ENCODE results near the gene ZKSCAN2.

- TF ChIP-seq, protein P1, sequence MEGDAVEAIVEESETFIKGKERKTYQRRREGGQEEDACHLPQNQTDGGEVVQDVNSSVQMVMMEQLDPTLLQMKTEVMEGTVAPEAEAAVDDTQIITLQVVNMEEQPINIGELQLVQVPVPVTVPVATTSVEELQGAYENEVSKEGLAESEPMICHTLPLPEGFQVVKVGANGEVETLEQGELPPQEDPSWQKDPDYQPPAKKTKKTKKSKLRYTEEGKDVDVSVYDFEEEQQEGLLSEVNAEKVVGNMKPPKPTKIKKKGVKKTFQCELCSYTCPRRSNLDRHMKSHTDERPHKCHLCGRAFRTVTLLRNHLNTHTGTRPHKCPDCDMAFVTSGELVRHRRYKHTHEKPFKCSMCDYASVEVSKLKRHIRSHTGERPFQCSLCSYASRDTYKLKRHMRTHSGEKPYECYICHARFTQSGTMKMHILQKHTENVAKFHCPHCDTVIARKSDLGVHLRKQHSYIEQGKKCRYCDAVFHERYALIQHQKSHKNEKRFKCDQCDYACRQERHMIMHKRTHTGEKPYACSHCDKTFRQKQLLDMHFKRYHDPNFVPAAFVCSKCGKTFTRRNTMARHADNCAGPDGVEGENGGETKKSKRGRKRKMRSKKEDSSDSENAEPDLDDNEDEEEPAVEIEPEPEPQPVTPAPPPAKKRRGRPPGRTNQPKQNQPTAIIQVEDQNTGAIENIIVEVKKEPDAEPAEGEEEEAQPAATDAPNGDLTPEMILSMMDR (conservative IDR thresholded peaks at IDR 0.05; ENCODE audit: low read length): no peak
- TF ChIP-seq EZH2phosphoT487 (IDR thresholded peaks at IDR 0.05; ENCODE audit: borderline replicate concordance, low read depth, low read length): no peak
These were observed 39.7 kb downstream of the ZKSCAN2 start for GRCh38 chr16:25217921-25218320.

Measured in OCI-LY7 (cell line).